Ecto neural progenitor cell (in vitro differentiated cells): ENCODE measurements around the gene CRHBP.

ENCODE experiments used
- DNase-seq: peaks from one replicate; pipeline ENCODE4 v3.0.0-alpha.2; 2018; ENCODE audit warnings: low spot score

The CRHBP gene

GRCh38 chr5:77015938-77016569 is 63.2 kb downstream of the CRHBP start:
- no peak for DNase-seq

GRCh38 chr5:77016962-77017361 is 64.1 kb downstream of the CRHBP start:
- DNase-seq = no peak

DNA sequence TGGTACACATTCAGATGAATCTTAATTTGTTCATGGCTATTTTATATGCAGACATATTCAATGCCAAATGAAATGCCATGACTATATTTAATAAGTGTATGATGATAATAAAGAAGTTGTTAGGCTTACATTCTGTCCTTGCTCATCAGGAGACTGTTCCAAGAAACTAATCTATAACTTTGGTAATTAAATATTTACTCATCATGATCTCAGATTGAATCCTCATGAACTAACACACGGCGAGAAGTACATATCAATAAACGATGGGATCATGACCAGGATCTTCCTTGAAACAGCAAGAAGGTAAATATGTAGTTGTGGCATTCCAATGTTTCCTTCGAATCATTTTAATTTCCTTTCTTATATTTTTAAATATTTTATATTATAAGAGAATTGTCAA is 64.8 kb downstream of the CRHBP start:
- no peak for DNase-seq
